HG03565 (cell line): ENCODE data around the gene ZBTB17.
A peak's percentile ranks its signal among the peaks of the same experiment; 100 is the strongest.
"Not testable (repeated sequence)": the region's sequence is repeated elsewhere in the genome, so short reads cannot be mapped to it uniquely, and the experiment has no call there.

ENCODE experiments used
- ATAC-seq: cut with Tn5 transposase; IDR thresholded peaks from one replicate; pipeline ENCODE4 v1.9.1; 2021; ENCODE audit warnings: mild to moderate bottlenecking, moderate library complexity; ENCODE audit not compliant: unreplicated experiment

Gene ZBTB17

DNA sequence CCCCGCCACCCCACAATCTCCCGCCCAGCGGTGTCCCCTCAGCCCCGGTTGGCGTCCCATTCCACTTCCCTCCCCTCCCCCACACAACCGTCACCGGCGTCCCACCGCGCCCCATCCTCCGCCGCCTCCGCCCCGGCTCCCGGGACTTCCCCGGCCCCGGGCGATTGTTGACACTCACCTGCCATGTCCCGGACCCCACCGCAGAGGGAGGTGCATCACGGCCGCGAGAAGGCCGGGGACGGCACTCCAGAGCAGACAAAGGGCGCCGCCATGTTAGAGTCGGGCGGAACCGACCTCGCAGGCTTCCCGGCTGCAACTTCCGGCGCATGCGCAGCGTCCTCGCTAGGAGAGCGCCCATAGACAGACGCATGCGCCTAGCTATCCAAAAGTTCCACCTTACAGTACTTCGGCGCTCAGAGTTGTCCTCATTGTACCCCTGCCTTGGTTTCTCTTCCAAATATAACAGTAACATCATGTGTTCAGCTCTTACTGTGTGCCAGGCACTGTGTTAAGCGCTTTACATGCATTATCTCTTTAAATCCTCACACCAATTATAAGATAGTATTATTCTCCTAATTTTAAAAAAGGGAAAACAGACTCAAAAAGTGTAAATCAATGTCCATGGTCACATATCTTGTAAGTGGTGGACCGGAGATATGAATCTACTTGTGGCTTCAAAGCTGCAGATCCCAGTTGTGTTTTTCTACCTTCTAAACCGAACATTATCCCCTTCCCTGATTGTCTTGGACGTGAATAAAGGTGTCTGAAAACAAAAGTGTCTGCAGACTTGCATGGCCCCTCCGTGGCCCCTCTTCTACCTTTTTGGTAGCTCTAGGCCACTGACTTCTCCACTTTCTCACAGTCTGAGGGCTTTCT, at the start of gene ZBTB17:
ZBTB17 (minus strand) TSS at position 297 of the 876 bp plus-strand sequence. CDS start 27,606 bp downstream, outside the sequence.
- ATAC-seq = peak; percentile 62

GRCh38 chr1:16023050-16023653, 47.3 kb upstream of the ZBTB17 start:
- ATAC-seq = no peak

DNA sequence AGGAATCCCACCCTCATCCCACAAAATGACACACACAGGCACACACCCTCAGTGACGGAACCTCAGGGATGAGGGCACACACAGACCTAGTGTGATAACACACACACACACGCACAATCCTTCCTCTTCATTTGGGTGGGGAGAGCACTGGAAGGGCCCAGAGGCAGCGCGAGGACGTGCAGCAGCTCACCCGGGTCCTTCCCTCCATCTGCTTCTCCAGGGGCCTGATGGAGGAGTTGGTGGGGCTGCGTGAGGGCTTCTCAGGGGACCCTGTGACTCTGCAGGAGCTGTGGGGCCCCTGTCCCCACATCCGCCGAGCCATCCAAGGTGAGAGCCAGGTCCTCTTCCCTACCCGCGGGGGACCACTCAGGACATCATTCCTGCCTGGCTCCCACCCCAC, 46.5 kb upstream of the ZBTB17 start:
- ATAC-seq = no peak

GRCh38 chr1:16021681-16022080, 45.8 kb upstream of the ZBTB17 start, which contains the start of gene CLCNKA:
TSS of gene CLCNKA (plus strand) at chr1:16022036. CDS start at chr1:16022620, 584 bp downstream.
- ATAC-seq = no peak

- not testable (repeated sequence) for ATAC-seq
Observed at GRCh38 chr1:16020878-16021277, 45.0 kb upstream of the ZBTB17 start.

- no peak for ATAC-seq
Observed at GRCh38 chr1:16020325-16020724, 44.4 kb upstream of the ZBTB17 start.

- no peak for ATAC-seq
Observed at GRCh38 chr1:16019644-16020277, 43.9 kb upstream of the ZBTB17 start.

DNA sequence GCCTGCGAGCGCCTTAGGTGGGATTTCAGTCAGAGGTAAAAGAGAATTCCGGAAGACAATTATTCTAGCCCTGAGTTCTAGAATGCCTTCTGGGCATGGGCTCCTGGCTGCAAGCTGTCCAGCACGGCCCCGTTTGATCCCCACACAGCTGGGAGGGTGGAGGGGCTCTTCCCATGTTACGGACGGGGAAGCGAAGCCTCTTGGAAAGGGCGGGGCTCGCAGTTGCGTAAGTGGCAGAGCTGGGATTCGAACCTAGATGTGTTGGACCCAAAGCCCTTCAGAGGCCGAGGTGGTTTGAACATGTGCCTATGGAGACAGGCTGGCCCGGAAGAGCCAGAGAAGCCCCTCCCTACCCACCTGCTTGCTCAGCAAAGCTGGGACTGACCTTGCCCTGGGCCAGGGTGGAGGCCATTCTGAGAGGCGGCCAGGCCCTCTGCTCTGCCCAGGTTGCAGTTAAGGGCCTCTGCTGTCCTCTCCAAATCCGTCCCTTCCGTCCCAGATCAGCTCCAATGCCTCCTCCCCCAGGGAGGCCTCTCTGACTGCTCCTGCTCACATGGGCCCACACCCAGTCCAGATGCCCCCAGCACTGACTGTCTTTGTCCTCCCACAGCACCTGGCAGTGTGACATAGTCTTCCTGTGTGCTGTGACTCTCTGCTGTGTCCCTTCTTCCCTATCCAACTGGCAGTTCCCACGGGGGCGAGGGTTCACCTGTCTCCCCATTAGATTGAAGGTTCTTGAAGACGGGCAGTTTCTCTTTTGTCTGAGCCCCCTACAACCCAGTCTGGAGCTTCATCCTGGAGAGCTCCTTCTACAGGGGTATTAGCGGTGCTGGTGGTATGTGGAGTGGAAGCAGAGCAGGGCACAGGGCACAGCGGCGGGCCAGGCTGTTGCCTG, 43.1 kb upstream of the ZBTB17 start:
- ATAC-seq = no peak

DNA sequence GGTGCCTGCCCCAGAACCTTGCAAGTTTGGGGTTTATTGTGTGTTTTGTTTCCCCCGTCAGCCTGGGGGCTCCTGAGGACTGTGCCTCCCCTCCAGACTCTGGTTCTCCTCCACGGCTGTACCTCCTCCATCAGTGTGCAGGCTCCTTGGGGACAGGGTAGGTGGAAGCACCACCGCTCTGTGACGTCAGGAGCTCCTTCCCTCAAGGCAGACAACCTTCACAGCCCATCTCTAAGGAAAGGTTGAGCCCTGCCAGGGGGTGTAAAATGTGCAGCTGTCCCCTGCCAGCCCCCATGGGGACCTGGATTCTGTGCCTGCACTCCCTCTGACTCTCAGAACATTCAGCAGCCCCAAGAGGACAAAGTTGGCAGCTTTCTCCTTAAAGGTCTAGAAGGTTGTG, 42.4 kb upstream of the ZBTB17 start:
- ATAC-seq = no peak

DNA sequence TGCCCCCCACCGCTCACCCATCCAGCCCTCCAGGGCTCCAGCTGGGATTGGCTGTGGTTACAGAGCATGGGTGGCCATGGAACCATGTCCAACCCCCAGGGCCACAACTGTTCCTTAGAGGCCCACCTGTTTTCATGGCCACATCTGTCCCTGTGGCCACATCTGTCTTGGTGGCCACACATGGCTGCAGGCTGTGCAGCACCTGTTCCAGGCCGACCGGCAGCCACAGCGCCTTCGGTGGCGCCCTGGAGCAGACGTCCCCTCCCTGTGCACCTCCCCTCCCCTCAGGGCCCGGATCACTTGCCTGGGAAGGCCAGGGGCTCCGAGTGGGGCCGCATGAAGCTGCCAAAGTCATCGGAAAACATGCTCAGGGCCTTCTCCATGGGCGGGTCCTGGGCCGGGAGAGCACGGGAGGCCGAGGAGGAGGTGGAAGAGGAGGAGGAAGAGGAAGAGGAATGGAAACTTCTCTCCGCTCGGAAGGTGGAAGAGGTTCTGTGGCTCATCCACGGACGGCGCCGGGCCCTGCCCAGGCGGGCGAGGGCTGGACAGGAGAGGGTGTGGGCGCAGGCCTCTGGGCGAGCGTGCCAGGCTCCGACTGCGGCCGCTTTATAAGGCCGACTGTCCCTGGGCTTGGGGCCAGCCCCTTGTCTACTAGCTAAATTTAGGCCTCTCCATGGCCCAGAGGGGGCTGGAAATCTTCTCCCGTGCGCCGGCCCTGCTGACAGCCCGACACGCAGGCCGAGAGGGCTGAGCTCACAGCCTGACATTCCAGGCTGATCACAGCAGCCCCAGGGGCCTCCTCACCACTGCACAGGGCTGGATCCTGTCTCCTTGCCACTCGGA, 41.8 kb upstream of the ZBTB17 start, which contains the start of gene HSPB7:
HSPB7 (minus strand) TSS at position 583 of the 843 bp plus-strand sequence; CDS start at position 503, 80 bp downstream.
- no peak for ATAC-seq

DNA sequence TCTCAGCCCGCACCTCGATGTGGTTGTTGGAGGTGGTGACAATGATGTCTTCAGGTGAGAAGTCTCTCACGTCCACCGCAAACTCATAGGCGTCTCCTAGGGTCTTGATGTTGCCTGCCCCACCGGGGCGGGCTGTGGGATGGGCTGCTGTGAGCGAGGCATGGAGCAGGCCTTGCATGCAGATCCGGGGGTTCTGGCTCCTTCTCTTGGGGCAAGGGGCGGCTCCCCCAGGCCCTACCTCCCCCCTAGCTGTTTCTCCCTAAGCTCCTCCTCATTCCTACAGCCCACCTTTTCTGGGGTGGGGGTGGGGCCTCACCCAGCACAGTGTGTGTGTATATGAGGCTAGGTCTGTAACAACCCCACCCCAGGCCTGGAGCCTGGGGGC, 41.2 kb upstream of the ZBTB17 start:
- no peak for ATAC-seq

- ATAC-seq = no peak
Observed at GRCh38 chr1:16015960-16016901, 40.3 kb upstream of the ZBTB17 start.

GRCh38 chr1:16015491-16015890, 39.6 kb upstream of the ZBTB17 start:
- no peak for ATAC-seq

DNA sequence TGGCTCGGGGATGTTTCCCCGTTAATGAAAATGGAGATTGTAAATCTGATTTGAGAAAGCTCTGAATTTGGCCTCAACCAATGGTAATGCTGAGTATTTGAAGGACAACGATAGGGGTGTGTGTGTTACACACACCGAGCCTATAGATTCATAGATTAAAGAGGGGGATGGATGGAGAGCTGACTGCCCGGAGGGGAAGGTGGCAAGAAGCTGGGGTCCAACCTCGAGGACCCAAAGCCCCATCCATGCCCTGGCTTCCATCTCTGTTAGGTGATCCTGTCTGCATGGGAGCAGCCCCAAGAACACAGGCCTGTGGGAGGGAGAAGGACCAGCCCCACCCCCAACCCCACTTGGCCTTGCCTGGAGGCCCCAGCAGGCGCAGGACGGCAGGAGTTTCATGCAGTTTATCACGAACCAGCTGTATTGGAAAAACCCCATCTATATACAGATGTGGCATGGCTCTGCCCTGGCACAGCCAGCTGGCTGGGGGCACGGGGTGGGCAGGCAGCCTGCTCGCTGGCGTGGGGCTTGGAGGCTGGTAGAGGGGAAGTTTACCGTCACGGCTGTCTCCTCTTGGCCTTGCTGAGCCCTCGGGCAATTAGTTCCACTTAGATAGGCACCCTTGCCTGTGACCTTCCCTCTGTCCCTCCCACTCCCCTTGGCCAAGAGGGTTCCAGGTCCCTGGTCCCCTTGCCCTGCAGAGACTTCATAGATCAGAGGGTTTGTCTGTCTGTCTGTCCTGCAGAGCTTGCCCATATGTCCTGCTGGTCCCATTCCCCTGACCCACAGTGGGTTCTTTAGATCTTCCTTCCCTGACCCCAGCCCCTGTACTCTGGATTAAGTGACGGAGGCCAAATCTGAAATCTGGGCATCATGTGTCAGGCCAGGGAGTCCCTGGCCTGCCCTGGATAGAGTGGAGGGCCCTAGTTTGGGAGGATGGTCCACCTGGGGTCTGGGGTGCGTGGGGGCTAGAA, 38.9 kb upstream of the ZBTB17 start:
- ATAC-seq = no peak

GRCh38 chr1:16013908-16014258, 38.0 kb upstream of the ZBTB17 start:
- ATAC-seq = no peak

GRCh38 chr1:16013220-16013907, 37.5 kb upstream of the ZBTB17 start:
- no peak for ATAC-seq
